Measurements from ENCODE around the gene GEMIN2. TPM values are rescaled to one million over a fixed set of nuclear protein-coding genes. Genes with fewer than 3 reads are reported as not detected.
"Not testable (repeated sequence)": the region's sequence is repeated elsewhere in the genome, so short reads cannot be mapped to it uniquely, and the experiment has no call there.

Gene GEMIN2
- polyA plus RNA-seq, 3 donors from 2014 or later = 8.6 to 12.8 (median 10.1) TPM

- H3K36me3 Mint-ChIP-seq = peaks cover 0 to 4% (median 3%) of the 10 kb centered on the region in 3 donors
- H3K27me3 Mint-ChIP-seq (ENCODE audit: low read depth in 3 of 3) = peaks cover 0 to 4% (median 0%) of the 10 kb centered on the region in 3 donors
- no peaks in the 10 kb centered on the region for H3K9me3 Mint-ChIP-seq
- no peak for DNase-seq
- peaks cover 40 to 60% of the 10 kb centered on the region in 2 donors for H3K4me1 Mint-ChIP-seq
- H3K27ac Mint-ChIP-seq = peak overlapping the region; percentile 2 to 72 (median 34)
- peak overlapping the region in 1 of 5 donors; percentile 3 for H3K4me3 Mint-ChIP-seq
Observed at GRCh38 chr14:39099748-39100147, 14.4 kb upstream of the GEMIN2 start.

GRCh38 chr14:39102265-39102968 lies 11.7 kb upstream of the GEMIN2 start:
- Mint-ChIP-seq H3K27me3 (ENCODE audit: low read depth in 3 of 3) (peaks cover 0 to 4% (median 0%) of the 10 kb centered on the region in 3 donors), H3K4me1 (peaks cover 34 to 50% of the 10 kb centered on the region in 2 donors), H3K36me3 (no peaks in the 10 kb centered on the region), H3K9me3 (no peaks in the 10 kb centered on the region), H3K4me3 (peak overlapping the region; percentile 88 to 97 (median 91)), H3K27ac (peak overlapping the region; percentile 93 to 98 (median 94))
- DNase-seq = peak in 1 of 3 donors; percentile 6

GRCh38 chr14:39102969-39103957 lies 10.9 kb upstream of the GEMIN2 start, which contains the start of gene SEC23A:
Gene SEC23A (minus strand): TSS chr14:39103235. CDS start chr14:39096118, 7,117 bp downstream.
- peak within 1 kb of the TSS; percentile 96 to 98 (median 96) for H3K4me3 Mint-ChIP-seq
- peak within 1 kb of the TSS; percentile 93 to 99 (median 97) for H3K27ac Mint-ChIP-seq
- peaks cover 32 to 49% of the 10 kb centered on the region in 2 donors for H3K4me1 Mint-ChIP-seq
- H3K36me3 Mint-ChIP-seq = no peaks in the 10 kb centered on the region
- DNase-seq = peak; percentile 86 to 87 (median 87)
- H3K9me3 Mint-ChIP-seq = no peaks in the 10 kb centered on the region
- H3K27me3 Mint-ChIP-seq (ENCODE audit: low read depth in 3 of 3) = peaks cover 0 to 4% (median 0%) of the 10 kb centered on the region in 3 donors

- Mint-ChIP-seq H3K27ac (peak overlapping the region; percentile 91 to 99 (median 96)), H3K4me3 (peak overlapping the region; percentile 96 to 98 (median 96)), H3K4me1 (peaks cover 32 to 48% of the 10 kb centered on the region in 2 donors)
- not testable (repeated sequence) for H3K36me3 Mint-ChIP-seq; H3K27me3 Mint-ChIP-seq (ENCODE audit: low read depth in 3 of 3); DNase-seq; H3K9me3 Mint-ChIP-seq
Observed at GRCh38 chr14:39104078-39104801, 9.9 kb upstream of the GEMIN2 start.

GRCh38 chr14:39107591-39107996 lies 6.5 kb upstream of the GEMIN2 start:
- Mint-ChIP-seq H3K27me3 (ENCODE audit: low read depth in 3 of 3) (peaks cover 0 to 2% (median 0%) of the 10 kb centered on the region in 3 donors), H3K27ac (no peak overlapping the region), H3K36me3 (no peaks in the 10 kb centered on the region), H3K9me3 (no peaks in the 10 kb centered on the region), H3K4me1 (peaks cover 11 to 17% of the 10 kb centered on the region in 2 donors), H3K4me3 (no peak overlapping the region)
- DNase-seq = no peak

GRCh38 chr14:39108791-39109190 lies 5.3 kb upstream of the GEMIN2 start:
- H3K4me3 Mint-ChIP-seq = no peak overlapping the region
- H3K9me3 Mint-ChIP-seq = no peaks in the 10 kb centered on the region
- peaks cover 0 to 2% (median 0%) of the 10 kb centered on the region in 3 donors for H3K27me3 Mint-ChIP-seq (ENCODE audit: low read depth in 3 of 3)
- H3K4me1 Mint-ChIP-seq = peaks cover 9 to 13% of the 10 kb centered on the region in 2 donors
- DNase-seq = no peak
- no peaks in the 10 kb centered on the region for H3K36me3 Mint-ChIP-seq
- no peak overlapping the region for H3K27ac Mint-ChIP-seq

GRCh38 chr14:39109893-39110715 lies 4.0 kb upstream of the GEMIN2 start:
- no peak for DNase-seq
- Mint-ChIP-seq H3K9me3 (no peaks in the 10 kb centered on the region), H3K36me3 (no peaks in the 10 kb centered on the region), H3K4me1 (peaks cover 15 to 18% of the 10 kb centered on the region in 2 donors), H3K4me3 (no peak overlapping the region), H3K27me3 (ENCODE audit: low read depth in 3 of 3) (peaks cover 0 to 3% (median 3%) of the 10 kb centered on the region in 3 donors), H3K27ac (no peak overlapping the region)

- Mint-ChIP-seq H3K27me3 (ENCODE audit: low read depth in 3 of 3) (peaks cover 2 to 3% (median 3%) of the 10 kb centered on the region in 3 donors), H3K4me3 (peak overlapping the region; percentile 91 to 98 (median 97)), H3K4me1 (peaks cover 17 to 20% of the 10 kb centered on the region in 2 donors), H3K27ac (peak overlapping the region; percentile 88 to 95 (median 94)), H3K9me3 (no peaks in the 10 kb centered on the region), H3K36me3 (no peaks in the 10 kb centered on the region)
- DNase-seq = no peak
Observed at GRCh38 chr14:39113685-39114072, 444 bp upstream of the GEMIN2 start.

- Mint-ChIP-seq H3K4me1 (no peaks in the 10 kb centered on the region), H3K27me3 (ENCODE audit: low read depth in 3 of 3) (peaks cover 0 to under 1% (median 0%) of the 10 kb centered on the region in 3 donors), H3K36me3 (peaks cover 12 to 25% (median 15%) of the 10 kb centered on the region in 3 donors), H3K4me3 (no peak overlapping the region), H3K27ac (peak overlapping the region in 1 of 6 donors; percentile 42), H3K9me3 (no peaks in the 10 kb centered on the region)
- no peak for DNase-seq
Observed at GRCh38 chr14:39122330-39123138, 8.4 kb downstream of the GEMIN2 start.

- Mint-ChIP-seq H3K27ac (peak overlapping the region in 1 of 6 donors; percentile 8), H3K4me1 (peaks cover 14 to 15% of the 10 kb centered on the region in 2 donors), H3K36me3 (peaks cover 14 to 38% (median 26%) of the 10 kb centered on the region in 3 donors)
- not testable (repeated sequence) for H3K4me3 Mint-ChIP-seq; DNase-seq; H3K9me3 Mint-ChIP-seq; H3K27me3 Mint-ChIP-seq (ENCODE audit: low read depth in 3 of 3)
Observed at GRCh38 chr14:39137835-39138234, 23.7 kb downstream of the GEMIN2 start.

- Mint-ChIP-seq H3K27ac (no peak overlapping the region), H3K4me1 (peaks cover 15 to 19% of the 10 kb centered on the region in 2 donors), H3K27me3 (ENCODE audit: low read depth in 3 of 3) (no peaks in the 10 kb centered on the region), H3K4me3 (no peak overlapping the region), H3K36me3 (peaks cover 18 to 43% (median 27%) of the 10 kb centered on the region in 3 donors), H3K9me3 (peaks cover 0 to 2% (median 0%) of the 10 kb centered on the region in 6 donors)
- no peak for DNase-seq
Observed at GRCh38 chr14:39138440-39138839, 24.3 kb downstream of the GEMIN2 start.

- peaks cover 18 to 30% (median 24%) of the 10 kb centered on the region in 3 donors for H3K36me3 Mint-ChIP-seq
Observed at GRCh38 chr14:39140170-39140569, 26.0 kb downstream of the GEMIN2 start.

More at GRCh38 chr14:39140170-39140569, 26.0 kb downstream of the GEMIN2 start:
- DNase-seq = no peak
- Mint-ChIP-seq H3K9me3 (peaks cover 0 to 2% (median 0%) of the 10 kb centered on the region in 6 donors), H3K4me1 (peaks cover 15 to 19% of the 10 kb centered on the region in 2 donors), H3K27me3 (ENCODE audit: low read depth in 3 of 3) (no peaks in the 10 kb centered on the region), H3K27ac (peak overlapping the region in 4 of 6 donors; percentile 15 to 67 (median 42)), H3K4me3 (peak overlapping the region in 1 of 5 donors; percentile 35)
